Naive B cell (primary cell): ENCODE data around the gene MGMT. TPM values are rescaled to one million over a fixed set of nuclear protein-coding genes. Genes with fewer than 3 reads are reported as not detected.

Experiments
- ATAC-seq, 2 donors: fragments of 150-1000 bp; cut with Tn5 transposase; 2 replicates each; pipeline ENCODE4 v1.10.0; 2021; ENCODE audit warnings: low read depth in 2 of 2, mild to moderate bottlenecking in 2 of 2, moderate library complexity in 2 of 2
- DNase-seq: peaks from one replicate; pipeline ENCODE4 v3.0.0; 2022
- H3K27ac Mint-ChIP-seq, 6 donors: one replicate each; pipeline ENCODE4 v1.8.0; 2020 to 2022; ENCODE audit warnings: mild to moderate bottlenecking in 6 of 6, mixed read lengths in 6 of 6, moderate library complexity in 5 of 6, inconsistent platforms in 2 of 6
- H3K27me3 Mint-ChIP-seq, 3 donors: one replicate each; pipeline ENCODE4 v1.8.0; 2021 to 2022; ENCODE audit warnings: mixed read lengths in 3 of 3, mild to moderate bottlenecking in 1 of 3
- H3K36me3 Mint-ChIP-seq, 2 donors: one replicate each; pipeline ENCODE4 v1.8.0; 2020 to 2022; ENCODE audit warnings: mixed read lengths in 2 of 2, inconsistent platforms in 1 of 2, mild to moderate bottlenecking in 1 of 2
- H3K4me1 Mint-ChIP-seq, 3 donors: one replicate each; pipeline ENCODE4 v1.8.0; 2020 to 2022; ENCODE audit warnings: mixed read lengths in 3 of 3, inconsistent platforms in 1 of 3, mild to moderate bottlenecking in 1 of 3, moderate library complexity in 1 of 3
- H3K4me3 Mint-ChIP-seq, 8 donors: one replicate each; pipeline ENCODE4 v1.8.0; 2020 to 2022; ENCODE audit warnings: mild to moderate bottlenecking in 8 of 8, mixed read lengths in 8 of 8, moderate library complexity in 8 of 8, inconsistent platforms in 2 of 8
- H3K9me3 Mint-ChIP-seq, 7 donors: one replicate each; pipeline ENCODE4 v1.8.0; 2020 to 2022; ENCODE audit warnings: mixed read lengths in 7 of 7, mild to moderate bottlenecking in 5 of 7, inconsistent platforms in 2 of 7, moderate library complexity in 1 of 7
- polyA plus RNA-seq, 6 donors: library from polyadenylated mRNA; unstranded; fragments of 300-500 nt; fragmentation: Illumina TruSeq; gene quantifications; one replicate each; pipeline ENCODE4 v1.2.3, GENCODE V29; 2021; ENCODE audit warnings: low read depth in 6 of 6

MGMT gene
- polyA plus RNA-seq, 6 donors from 2014 or later = 29.3 to 46.2 (median 38.2) TPM

DNA sequence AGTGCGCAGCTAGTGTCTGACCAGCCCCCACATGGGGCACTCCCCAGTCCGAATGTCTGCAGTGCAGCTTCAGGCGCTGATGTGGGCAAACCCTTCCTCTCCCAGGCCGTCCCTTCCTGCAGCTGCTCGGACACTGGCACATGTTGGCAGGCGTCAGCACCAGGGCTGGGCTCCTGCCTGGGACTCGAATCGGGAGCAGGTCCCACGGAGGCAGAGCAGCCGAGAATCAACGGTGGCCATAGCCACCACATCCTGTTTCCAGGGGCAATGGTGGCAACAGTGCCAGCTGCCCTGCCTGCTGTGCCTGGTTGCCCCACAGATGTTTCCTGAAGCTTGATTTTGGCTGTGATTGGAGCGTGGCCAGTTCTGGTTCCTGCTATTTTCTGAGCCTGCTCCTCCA is 65.8 kb downstream of the MGMT start:
- H3K9me3 Mint-ChIP-seq = peaks cover 0 to 9% (median 3%) of the 10 kb centered on the region in 7 donors
- H3K27me3 Mint-ChIP-seq = no peaks in the 10 kb centered on the region
- peaks cover 30 to 60% (median 36%) of the 10 kb centered on the region in 3 donors for H3K4me1 Mint-ChIP-seq
- peak overlapping the region in 6 of 8 donors; percentile 26 to 81 (median 52) for H3K4me3 Mint-ChIP-seq
- peaks cover 23 to 48% of the 10 kb centered on the region in 2 donors for H3K36me3 Mint-ChIP-seq
- ATAC-seq (peak in 1 of 2 donors; percentile 49), DNase-seq (peak; percentile 13)
- peak overlapping the region in 3 of 6 donors; percentile 26 to 88 (median 82) for H3K27ac Mint-ChIP-seq

DNA sequence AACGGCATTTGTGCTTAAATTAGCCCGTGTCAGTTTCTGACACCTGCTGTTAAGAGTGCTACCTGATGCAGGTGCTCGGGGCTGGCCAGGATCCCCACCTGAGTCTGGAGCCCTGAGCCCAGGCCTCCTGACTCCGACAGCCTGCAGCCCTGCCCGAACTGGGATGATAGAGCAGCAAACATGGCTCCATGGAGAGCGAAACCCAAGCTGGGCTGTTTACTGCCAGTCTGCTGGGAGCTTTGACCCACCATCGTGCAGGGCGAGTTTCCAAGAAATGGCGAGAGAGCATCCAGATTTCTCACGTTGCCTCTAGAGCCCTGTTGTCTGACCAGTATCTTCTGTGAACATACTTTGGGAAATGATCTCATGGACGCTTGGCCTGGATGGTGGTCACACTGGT is 66.2 kb downstream of the MGMT start:
- Mint-ChIP-seq H3K9me3 (peaks cover 0 to 6% (median 3%) of the 10 kb centered on the region in 7 donors), H3K36me3 (peaks cover 23 to 47% of the 10 kb centered on the region in 2 donors), H3K27me3 (no peaks in the 10 kb centered on the region), H3K27ac (peak overlapping the region in 4 of 6 donors; percentile 27 to 88 (median 76)), H3K4me3 (peak overlapping the region in 5 of 8 donors; percentile 26 to 64 (median 51)), H3K4me1 (peaks cover 25 to 56% (median 32%) of the 10 kb centered on the region in 3 donors)
- no peak for ATAC-seq
- no peak for DNase-seq

- ATAC-seq (no peak), DNase-seq (no peak)
- H3K9me3 Mint-ChIP-seq = peaks cover 0 to 4% (median 1%) of the 10 kb centered on the region in 7 donors
- H3K27me3 Mint-ChIP-seq = no peaks in the 10 kb centered on the region
- peaks cover 20 to 49% (median 28%) of the 10 kb centered on the region in 3 donors for H3K4me1 Mint-ChIP-seq
- H3K4me3 Mint-ChIP-seq = no peak overlapping the region
- peaks cover 25 to 38% of the 10 kb centered on the region in 2 donors for H3K36me3 Mint-ChIP-seq
- H3K27ac Mint-ChIP-seq = peak overlapping the region in 2 of 6 donors; percentile 46 to 69
Observed at GRCh38 chr10:129534826-129535225, 67.8 kb downstream of the MGMT start.

DNA sequence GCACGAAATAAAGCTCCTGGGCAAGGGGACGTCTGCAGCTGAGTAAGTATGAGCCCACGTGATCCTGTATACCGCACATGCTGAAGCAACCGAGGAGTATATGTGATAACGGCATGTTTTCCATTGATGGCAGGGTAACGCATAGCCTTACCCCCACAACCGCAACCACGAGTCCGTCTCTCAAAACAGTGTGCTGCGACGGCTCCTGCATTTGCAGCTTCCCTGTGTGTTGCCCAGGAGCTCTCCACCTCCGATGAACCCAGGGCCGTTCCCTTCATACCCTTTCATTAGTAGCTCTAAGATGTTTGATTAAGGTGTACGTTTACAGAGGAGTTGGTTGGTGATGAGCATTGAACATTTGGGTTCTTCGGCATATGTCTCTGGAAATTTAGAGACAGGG is 69.3 kb downstream of the MGMT start:
- Mint-ChIP-seq H3K36me3 (peaks cover 40 to 45% of the 10 kb centered on the region in 2 donors), H3K27me3 (no peaks in the 10 kb centered on the region), H3K27ac (no peak overlapping the region), H3K4me1 (peaks cover 20 to 39% (median 24%) of the 10 kb centered on the region in 3 donors), H3K9me3 (peaks cover 0 to 4% (median 1%) of the 10 kb centered on the region in 7 donors), H3K4me3 (peak overlapping the region in 1 of 8 donors; percentile 25)
- ATAC-seq = no peak
- no peak for DNase-seq

DNA sequence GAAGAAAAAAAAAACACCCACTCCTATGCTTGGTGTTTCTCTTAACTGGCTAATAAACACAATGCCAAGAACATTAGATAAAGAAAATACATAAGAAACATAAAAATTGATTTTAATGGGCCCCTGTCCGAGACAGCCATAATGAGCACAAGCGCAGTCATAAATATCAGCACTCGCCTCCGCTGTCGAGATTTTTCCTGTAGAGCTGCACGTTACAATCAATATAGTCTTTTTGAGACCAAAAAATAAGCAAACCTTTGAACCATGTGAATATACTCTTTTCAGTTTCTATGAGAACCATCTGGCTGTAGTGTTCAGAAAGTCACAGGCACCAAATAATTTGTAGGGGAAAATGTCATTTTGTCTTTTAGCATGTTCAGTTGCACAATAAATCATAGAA is 70.1 kb downstream of the MGMT start:
- Mint-ChIP-seq H3K4me3 (no peak overlapping the region), H3K27ac (peak overlapping the region in 1 of 6 donors; percentile 28), H3K4me1 (peaks cover 20 to 31% (median 20%) of the 10 kb centered on the region in 3 donors), H3K9me3 (peaks cover 0 to 4% (median 1%) of the 10 kb centered on the region in 7 donors), H3K27me3 (no peaks in the 10 kb centered on the region), H3K36me3 (peaks cover 44 to 45% of the 10 kb centered on the region in 2 donors)
- ATAC-seq = no peak
- no peak for DNase-seq

GRCh38 chr10:129538236-129538635 is 71.2 kb downstream of the MGMT start:
- H3K27me3 Mint-ChIP-seq = no peaks in the 10 kb centered on the region
- peaks cover 10 to 20% (median 10%) of the 10 kb centered on the region in 3 donors for H3K4me1 Mint-ChIP-seq
- peaks cover 0 to 4% (median 1%) of the 10 kb centered on the region in 7 donors for H3K9me3 Mint-ChIP-seq
- no peak overlapping the region for H3K4me3 Mint-ChIP-seq
- DNase-seq (no peak), ATAC-seq (no peak)
- H3K27ac Mint-ChIP-seq = no peak overlapping the region
- H3K36me3 Mint-ChIP-seq = peaks cover 45 to 54% of the 10 kb centered on the region in 2 donors

DNA sequence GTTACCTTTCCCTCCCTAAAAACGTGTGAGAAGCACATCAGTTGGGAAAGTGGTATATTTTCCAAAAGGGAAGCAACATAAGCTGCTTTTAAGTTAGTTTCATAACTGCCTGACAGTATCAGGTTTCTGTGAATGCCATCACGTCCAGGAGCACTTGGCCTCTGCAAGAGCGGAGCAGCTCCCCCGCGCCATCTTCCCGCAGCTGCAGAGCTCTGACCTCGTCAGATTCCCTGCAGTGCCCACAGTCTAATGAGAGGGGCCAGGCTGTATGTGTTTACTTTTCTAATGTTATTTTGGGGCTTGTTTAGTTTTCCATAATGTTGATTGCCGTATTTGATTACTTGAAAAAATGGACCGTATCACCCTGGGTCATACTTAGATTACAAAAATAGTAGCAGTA is 74.2 kb downstream of the MGMT start:
- peaks cover 0 to 3% (median 0%) of the 10 kb centered on the region in 7 donors for H3K9me3 Mint-ChIP-seq
- ATAC-seq (no peak), DNase-seq (no peak)
- peaks cover 26 to 50% of the 10 kb centered on the region in 2 donors for H3K36me3 Mint-ChIP-seq
- peaks cover 0 to 9% (median 9%) of the 10 kb centered on the region in 3 donors for H3K4me1 Mint-ChIP-seq
- H3K27ac Mint-ChIP-seq = no peak overlapping the region
- no peak overlapping the region for H3K4me3 Mint-ChIP-seq
- no peaks in the 10 kb centered on the region for H3K27me3 Mint-ChIP-seq

- DNase-seq (no peak), ATAC-seq (no peak)
- Mint-ChIP-seq H3K9me3 (peaks cover 0 to 3% (median 0%) of the 10 kb centered on the region in 7 donors), H3K27me3 (no peaks in the 10 kb centered on the region), H3K4me1 (peaks cover 0 to 12% (median 11%) of the 10 kb centered on the region in 3 donors), H3K4me3 (no peak overlapping the region), H3K27ac (peak overlapping the region in 2 of 6 donors; percentile 22 to 62), H3K36me3 (peaks cover 21 to 43% of the 10 kb centered on the region in 2 donors)
Observed at GRCh38 chr10:129541748-129542487, 74.9 kb downstream of the MGMT start.

- no peak overlapping the region for H3K27ac Mint-ChIP-seq
- H3K36me3 Mint-ChIP-seq = peaks cover 14 to 36% of the 10 kb centered on the region in 2 donors
- no peak for DNase-seq
- ATAC-seq = no peak
- H3K27me3 Mint-ChIP-seq = no peaks in the 10 kb centered on the region
- H3K4me3 Mint-ChIP-seq = no peak overlapping the region
- peaks cover 0 to 19% (median 11%) of the 10 kb centered on the region in 3 donors for H3K4me1 Mint-ChIP-seq
- peaks cover 0 to 3% (median 0%) of the 10 kb centered on the region in 7 donors for H3K9me3 Mint-ChIP-seq
Observed at GRCh38 chr10:129542589-129542988, 75.5 kb downstream of the MGMT start.

- no peak overlapping the region for H3K4me3 Mint-ChIP-seq
- no peak for DNase-seq
- peaks cover 0 to 20% (median 8%) of the 10 kb centered on the region in 3 donors for H3K4me1 Mint-ChIP-seq
- ATAC-seq = no peak
- peaks cover 8 to 30% of the 10 kb centered on the region in 2 donors for H3K36me3 Mint-ChIP-seq
- H3K9me3 Mint-ChIP-seq = no peaks in the 10 kb centered on the region
- peak overlapping the region in 1 of 6 donors; percentile 53 for H3K27ac Mint-ChIP-seq
- no peaks in the 10 kb centered on the region for H3K27me3 Mint-ChIP-seq
Observed at GRCh38 chr10:129544205-129545202, 77.5 kb downstream of the MGMT start.

- Mint-ChIP-seq H3K9me3 (no peaks in the 10 kb centered on the region), H3K27ac (peak overlapping the region in 1 of 6 donors; percentile 53), H3K4me3 (no peak overlapping the region), H3K4me1 (peaks cover 0 to 20% (median 8%) of the 10 kb centered on the region in 3 donors), H3K27me3 (no peaks in the 10 kb centered on the region), H3K36me3 (peaks cover 3 to 24% of the 10 kb centered on the region in 2 donors)
- ATAC-seq (no peak), DNase-seq (no peak)
Observed at GRCh38 chr10:129545261-129545660, 78.2 kb downstream of the MGMT start.

- no peak for DNase-seq
- H3K4me1 Mint-ChIP-seq = peaks cover 3 to 20% (median 11%) of the 10 kb centered on the region in 3 donors
- H3K27ac Mint-ChIP-seq = peak overlapping the region in 2 of 6 donors; percentile 76 to 81
- H3K27me3 Mint-ChIP-seq = no peaks in the 10 kb centered on the region
- ATAC-seq = no peak
- H3K4me3 Mint-ChIP-seq = no peak overlapping the region
- H3K36me3 Mint-ChIP-seq = peaks cover 5 to 20% of the 10 kb centered on the region in 2 donors
- H3K9me3 Mint-ChIP-seq = no peaks in the 10 kb centered on the region
Observed at GRCh38 chr10:129546106-129546505, 79.1 kb downstream of the MGMT start.

GRCh38 chr10:129547608-129548007 is 80.6 kb downstream of the MGMT start:
- peak overlapping the region in 1 of 8 donors; percentile 31 for H3K4me3 Mint-ChIP-seq
- H3K27ac Mint-ChIP-seq = no peak overlapping the region
- ATAC-seq = no peak
- peaks cover 13 to 14% of the 10 kb centered on the region in 2 donors for H3K36me3 Mint-ChIP-seq
- no peak for DNase-seq
- H3K4me1 Mint-ChIP-seq = peaks cover 11 to 30% (median 25%) of the 10 kb centered on the region in 3 donors
- H3K9me3 Mint-ChIP-seq = no peaks in the 10 kb centered on the region
- no peaks in the 10 kb centered on the region for H3K27me3 Mint-ChIP-seq
